Measurements from ENCODE around the gene PGLYRP2. TPM values are rescaled to one million over a fixed set of nuclear protein-coding genes. Genes with fewer than 3 reads are reported as not detected.

PGLYRP2 gene
- total and polyA plus RNA-seq, 2 experiments from 2014 or later = not detected

- H3K36me3 ChIP-seq (replicated peaks; ENCODE audit: insufficient read depth, low read depth) = no peaks in the 10 kb centered on the region
- no peaks in the 10 kb centered on the region for H3K9me3 ChIP-seq (ENCODE audit: low read depth)
- H3K9me2 ChIP-seq (replicated peaks; ENCODE audit: insufficient read depth) = no peaks in the 10 kb centered on the region
- H2AFZ ChIP-seq = no peak overlapping the region
- H3K27ac ChIP-seq = no peak overlapping the region
- H3K79me2 ChIP-seq = no peaks in the 10 kb centered on the region
- peaks cover 63% of the 10 kb centered on the region for H3K27me3 ChIP-seq
- DNase-seq (ENCODE audit: low spot score) = no peak
- H3K4me2 ChIP-seq = no peak overlapping the region
- H3K4me3 ChIP-seq = no peak overlapping the region
- peaks cover 3% of the 10 kb centered on the region for H3K4me1 ChIP-seq (ENCODE audit: insufficient read depth)
- H4K20me1 ChIP-seq (ENCODE audit: insufficient read depth, poor library complexity, severe bottlenecking) = no peaks in the 10 kb centered on the region
- TF ChIP-seq EZH2 (IDR thresholded peaks at IDR 0.05; ENCODE audit: borderline replicate concordance) (no peak), CTCF (IDR thresholded peaks at IDR 0.05; ENCODE audit: poor library complexity) (no peak), EZH2phosphoT487 (IDR thresholded peaks at IDR 0.05; ENCODE audit: low read depth, severe bottlenecking, unreplicated experiment) (no peak)
- WGBS (ENCODE audit: low lambda C conversion rate, missing lambda C conversion rate) = 85% methylated on average over 9 of the region's 9 CpGs
These were observed 23.3 kb downstream of the PGLYRP2 start for GRCh38 chr19:15455996-15456395.

DNA sequence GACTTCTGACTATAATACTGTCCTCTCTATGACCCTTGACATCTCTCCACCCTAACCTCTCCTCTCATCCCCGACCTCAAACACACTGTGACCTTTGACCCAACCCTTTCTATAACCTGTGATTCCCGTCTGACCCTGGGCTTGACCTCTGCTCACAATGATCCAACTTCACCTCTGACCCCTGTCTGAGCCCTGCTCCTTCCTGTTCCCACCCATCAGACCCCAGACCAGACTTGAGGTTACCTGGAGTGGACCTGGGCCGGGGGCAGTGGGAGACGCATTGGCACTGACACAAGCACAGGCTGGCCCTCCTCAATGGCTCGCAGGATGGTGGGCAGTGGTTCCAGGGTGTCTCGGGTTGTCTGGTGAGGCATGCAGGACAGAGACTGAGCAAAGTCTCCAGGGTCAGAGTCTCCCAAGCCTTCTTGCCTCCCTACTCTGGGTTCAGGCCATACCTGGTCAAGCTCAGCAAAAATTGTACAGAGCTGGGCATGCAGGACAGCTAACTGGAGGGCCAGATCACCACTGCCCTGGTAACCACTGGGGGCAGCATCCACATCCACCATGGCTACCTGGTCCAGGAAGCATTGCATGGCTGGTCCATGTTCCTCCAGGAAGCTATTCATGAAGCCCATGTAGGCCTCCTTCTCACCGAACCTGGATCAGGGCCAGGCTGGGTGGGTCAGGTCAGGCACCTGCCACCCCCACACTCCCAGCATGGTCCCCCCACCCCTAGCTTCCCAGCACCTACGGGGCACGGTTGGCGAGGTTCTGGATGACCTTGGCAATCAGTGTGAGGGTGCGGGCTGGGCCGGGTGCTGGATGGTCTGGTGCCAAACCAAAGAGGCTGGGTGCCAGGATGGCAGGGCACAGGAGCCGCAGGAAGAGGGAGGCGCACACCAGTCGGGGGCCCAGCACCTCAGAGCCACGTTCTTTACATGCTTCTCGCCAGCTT is 25.1 kb downstream of the PGLYRP2 start:
- TF ChIP-seq EZH2phosphoT487 (IDR thresholded peaks at IDR 0.05; ENCODE audit: low read depth, severe bottlenecking, unreplicated experiment) (no peak), CTCF (IDR thresholded peaks at IDR 0.05; ENCODE audit: poor library complexity) (no peak), EZH2 (IDR thresholded peaks at IDR 0.05; ENCODE audit: borderline replicate concordance) (no peak)
- no peak for DNase-seq (ENCODE audit: low spot score)
- H3K4me2 ChIP-seq = no peak overlapping the region
- peaks cover 3% of the 10 kb centered on the region for H3K4me1 ChIP-seq (ENCODE audit: insufficient read depth)
- H3K79me2 ChIP-seq = no peaks in the 10 kb centered on the region
- H3K27me3 ChIP-seq = peaks cover 50% of the 10 kb centered on the region
- no peaks in the 10 kb centered on the region for H3K9me3 ChIP-seq (ENCODE audit: low read depth)
- WGBS (ENCODE audit: low lambda C conversion rate, missing lambda C conversion rate) = 92% methylated on average over 17 of the region's 17 CpGs
- H3K4me3 ChIP-seq = no peak overlapping the region
- no peak overlapping the region for H2AFZ ChIP-seq
- no peak overlapping the region for H3K27ac ChIP-seq
- no peaks in the 10 kb centered on the region for H3K9me2 ChIP-seq (replicated peaks; ENCODE audit: insufficient read depth)
- H4K20me1 ChIP-seq (ENCODE audit: insufficient read depth, poor library complexity, severe bottlenecking) = no peaks in the 10 kb centered on the region
- no peaks in the 10 kb centered on the region for H3K36me3 ChIP-seq (replicated peaks; ENCODE audit: insufficient read depth, low read depth)

DNA sequence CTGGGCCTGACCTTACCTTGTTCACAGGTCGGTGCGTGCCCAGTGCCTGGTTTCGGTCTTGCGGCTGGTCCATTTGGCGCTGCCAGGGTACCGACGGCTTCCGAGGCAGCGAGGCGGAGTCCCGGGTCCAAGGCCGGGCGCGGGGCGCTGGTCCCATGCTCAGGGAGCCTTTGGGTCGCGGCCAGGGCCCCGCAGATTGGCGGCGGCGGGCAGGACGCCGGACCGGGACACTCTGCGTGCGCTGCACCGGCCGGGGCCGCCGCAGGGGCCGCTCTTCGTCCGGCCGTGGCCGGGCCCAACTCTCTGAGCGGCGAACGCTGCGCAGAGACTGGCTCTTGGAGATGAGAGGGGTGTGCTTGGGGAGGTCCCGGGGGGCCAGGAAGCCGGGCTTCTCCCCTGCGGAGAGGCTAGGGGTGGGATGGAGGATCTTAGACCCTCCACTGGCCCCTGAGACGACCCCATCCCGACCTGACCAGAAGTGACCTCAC is 26.2 kb downstream of the PGLYRP2 start:
- H3K27ac ChIP-seq = no peak overlapping the region

More for the DNA sequence above, 26.2 kb downstream of the PGLYRP2 start:
- Histone ChIP-seq H3K9me2 (replicated peaks; ENCODE audit: insufficient read depth) (no peaks in the 10 kb centered on the region), H3K4me2 (peak overlapping the region; percentile 90), H3K4me1 (ENCODE audit: insufficient read depth) (peaks cover 6% of the 10 kb centered on the region), H3K79me2 (no peaks in the 10 kb centered on the region), H3K4me3 (no peak overlapping the region), H3K9me3 (ENCODE audit: low read depth) (no peaks in the 10 kb centered on the region), H3K27me3 (peaks cover 47% of the 10 kb centered on the region), H2AFZ (no peak overlapping the region), H4K20me1 (ENCODE audit: insufficient read depth, poor library complexity, severe bottlenecking) (no peaks in the 10 kb centered on the region), H3K36me3 (replicated peaks; ENCODE audit: insufficient read depth, low read depth) (no peaks in the 10 kb centered on the region)
- peak; percentile 51 for DNase-seq (ENCODE audit: low spot score)
- peak; percentile 50 for TF ChIP-seq EZH2 (IDR thresholded peaks at IDR 0.05; ENCODE audit: borderline replicate concordance)
- peak; percentile 26 for TF ChIP-seq CTCF (IDR thresholded peaks at IDR 0.05; ENCODE audit: poor library complexity)
- TF ChIP-seq EZH2phosphoT487 (IDR thresholded peaks at IDR 0.05; ENCODE audit: low read depth, severe bottlenecking, unreplicated experiment) = no peak
- 17% methylated on average over 44 of the region's 44 CpGs for WGBS (ENCODE audit: low lambda C conversion rate, missing lambda C conversion rate)

Data from hepatocyte (in vitro differentiated cells).